HL-60 (cell line): Measurements from ENCODE around the gene BTBD9.

Source experiments
- CTCF ChIP-seq: IDR thresholded peaks from one replicate; pipeline ENCODE4 v1.5.1; 2011; ENCODE audit warnings: low read length, control low read depth, inconsistent platforms; ENCODE audit not compliant: insufficient read depth
- GABPA ChIP-seq: IDR thresholded peaks from 2 replicates; pipeline ENCODE4 v1.6.1; 2012; ENCODE audit warnings: low read depth
- POLR2AphosphoS5 ChIP-seq: IDR thresholded peaks from 2 replicates; pipeline ENCODE4 v1.6.1; 2012; ENCODE audit warnings: low read depth
- SPI1 ChIP-seq: IDR thresholded peaks from 2 replicates; pipeline ENCODE4 v1.6.1; 2012; ENCODE audit warnings: low read depth, mild to moderate bottlenecking, borderline replicate concordance
- TF ChIP-seq, protein P1 (sequence below): IDR thresholded peaks from 2 replicates; pipeline ENCODE4 v1.6.1; 2012; ENCODE audit warnings: low read depth; ENCODE audit not compliant: insufficient replicate concordance

DNA sequence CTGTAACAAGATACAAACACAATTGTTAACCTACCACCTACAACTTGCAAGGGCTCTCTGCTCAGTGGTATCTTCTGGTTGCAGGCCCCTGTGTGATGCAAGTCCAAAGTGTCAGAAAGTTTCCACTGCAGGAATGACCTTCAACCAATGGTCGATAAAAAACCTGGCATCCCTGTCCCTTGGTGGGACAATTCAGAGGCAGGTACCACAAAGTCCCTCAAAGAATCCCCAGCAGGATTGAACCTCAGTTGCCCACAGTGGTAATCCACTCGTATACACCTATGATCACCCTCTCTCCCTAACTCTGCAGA, 47.3 kb upstream of the BTBD9 start:
- no peak for TF ChIP-seq CTCF
- TF ChIP-seq, protein P1, sequence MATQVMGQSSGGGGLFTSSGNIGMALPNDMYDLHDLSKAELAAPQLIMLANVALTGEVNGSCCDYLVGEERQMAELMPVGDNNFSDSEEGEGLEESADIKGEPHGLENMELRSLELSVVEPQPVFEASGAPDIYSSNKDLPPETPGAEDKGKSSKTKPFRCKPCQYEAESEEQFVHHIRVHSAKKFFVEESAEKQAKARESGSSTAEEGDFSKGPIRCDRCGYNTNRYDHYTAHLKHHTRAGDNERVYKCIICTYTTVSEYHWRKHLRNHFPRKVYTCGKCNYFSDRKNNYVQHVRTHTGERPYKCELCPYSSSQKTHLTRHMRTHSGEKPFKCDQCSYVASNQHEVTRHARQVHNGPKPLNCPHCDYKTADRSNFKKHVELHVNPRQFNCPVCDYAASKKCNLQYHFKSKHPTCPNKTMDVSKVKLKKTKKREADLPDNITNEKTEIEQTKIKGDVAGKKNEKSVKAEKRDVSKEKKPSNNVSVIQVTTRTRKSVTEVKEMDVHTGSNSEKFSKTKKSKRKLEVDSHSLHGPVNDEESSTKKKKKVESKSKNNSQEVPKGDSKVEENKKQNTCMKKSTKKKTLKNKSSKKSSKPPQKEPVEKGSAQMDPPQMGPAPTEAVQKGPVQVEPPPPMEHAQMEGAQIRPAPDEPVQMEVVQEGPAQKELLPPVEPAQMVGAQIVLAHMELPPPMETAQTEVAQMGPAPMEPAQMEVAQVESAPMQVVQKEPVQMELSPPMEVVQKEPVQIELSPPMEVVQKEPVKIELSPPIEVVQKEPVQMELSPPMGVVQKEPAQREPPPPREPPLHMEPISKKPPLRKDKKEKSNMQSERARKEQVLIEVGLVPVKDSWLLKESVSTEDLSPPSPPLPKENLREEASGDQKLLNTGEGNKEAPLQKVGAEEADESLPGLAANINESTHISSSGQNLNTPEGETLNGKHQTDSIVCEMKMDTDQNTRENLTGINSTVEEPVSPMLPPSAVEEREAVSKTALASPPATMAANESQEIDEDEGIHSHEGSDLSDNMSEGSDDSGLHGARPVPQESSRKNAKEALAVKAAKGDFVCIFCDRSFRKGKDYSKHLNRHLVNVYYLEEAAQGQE: no peak
- no peak for TF ChIP-seq POLR2AphosphoS5
- TF ChIP-seq SPI1: no peak
- TF ChIP-seq GABPA: no peak
